ENCODE results near the gene MYO1F.

- TF ChIP-seq CTCF (IDR thresholded peaks at IDR 0.05; ENCODE audit: low read length) (no peak), EZH2 (IDR thresholded peaks at IDR 0.05; ENCODE audit: borderline replicate concordance, low read length) (no peak)
These were observed 39.6 kb upstream of the MYO1F start for GRCh38 chr19:8616861-8617260.

Measured in OCI-LY1 (cell line).